SK-N-SH (cell line): ENCODE results near the gene MACROD2.

Experiments used
- EP300 ChIP-seq, 2 experiments: IDR thresholded peaks; 2 replicates each; pipeline versions ENCODE4 v1.4.0 to v1.6.1; 2012; ENCODE audit warnings: borderline replicate concordance in 1 of 2, low read depth in 1 of 2, low read length in 1 of 2
- JUND ChIP-seq: IDR thresholded peaks from 2 replicates; pipeline ENCODE4 v1.4.0; 2012
- MAX ChIP-seq: IDR thresholded peaks from 2 replicates; pipeline ENCODE4 v1.4.0; 2012; ENCODE audit warnings: low read depth
- POLR2AphosphoS5 ChIP-seq: IDR thresholded peaks from 2 replicates; pipeline ENCODE4 v1.6.1; 2012; ENCODE audit warnings: low read depth, low read length
- RFX5 ChIP-seq: IDR thresholded peaks from 2 replicates; pipeline ENCODE4 v1.6.1; 2012; ENCODE audit warnings: mild to moderate bottlenecking, improper control_type of control experiment, low read length
- TEAD4 ChIP-seq: IDR thresholded peaks from 2 replicates; pipeline ENCODE4 v1.4.0; 2012; ENCODE audit warnings: mild to moderate bottlenecking, borderline replicate concordance; ENCODE audit not compliant: insufficient read depth
- USF1 ChIP-seq: IDR thresholded peaks from 2 replicates; pipeline ENCODE4 v1.4.0; 2012; ENCODE audit warnings: low read depth, borderline replicate concordance
- YY1 ChIP-seq: IDR thresholded peaks from 2 replicates; pipeline ENCODE4 v1.4.0; 2012; ENCODE audit warnings: low read depth, mild to moderate bottlenecking
- TF ChIP-seq, protein P1 (sequence below): IDR thresholded peaks from 2 replicates; pipeline ENCODE4 v1.6.1; 2012; ENCODE audit warnings: mild to moderate bottlenecking, low read depth, low read length, moderate library complexity
- TF ChIP-seq, protein P2 (sequence below): fragments of 200-600 bp; sonication (generic); IDR thresholded peaks from 2 replicates; pipeline ENCODE4 v1.6.1; 2017; ENCODE audit warnings: antibody characterized with exemption, mild to moderate bottlenecking, moderate library complexity
- TF ChIP-seq, protein P3 (sequence below): fragments of 150-350 bp; IDR thresholded peaks from 2 replicates; pipeline ENCODE4 v1.6.1; 2017; ENCODE audit warnings: antibody characterized with exemption, low read length, low read depth, borderline replicate concordance

GRCh38 chr20:14386726-14387125 is 391.4 kb downstream of the MACROD2 start:
- TF ChIP-seq POLR2AphosphoS5 (no peak), USF1 (no peak), YY1 (no peak), EP300 (IDR thresholded peaks at IDR 0.05; ENCODE audit: borderline replicate concordance in 1 of 2, low read depth in 1 of 2, low read length in 1 of 2) (no peak), TEAD4 (no peak), MAX (no peak), JUND (no peak), RFX5 (no peak)
- TF ChIP-seq, protein P1, sequence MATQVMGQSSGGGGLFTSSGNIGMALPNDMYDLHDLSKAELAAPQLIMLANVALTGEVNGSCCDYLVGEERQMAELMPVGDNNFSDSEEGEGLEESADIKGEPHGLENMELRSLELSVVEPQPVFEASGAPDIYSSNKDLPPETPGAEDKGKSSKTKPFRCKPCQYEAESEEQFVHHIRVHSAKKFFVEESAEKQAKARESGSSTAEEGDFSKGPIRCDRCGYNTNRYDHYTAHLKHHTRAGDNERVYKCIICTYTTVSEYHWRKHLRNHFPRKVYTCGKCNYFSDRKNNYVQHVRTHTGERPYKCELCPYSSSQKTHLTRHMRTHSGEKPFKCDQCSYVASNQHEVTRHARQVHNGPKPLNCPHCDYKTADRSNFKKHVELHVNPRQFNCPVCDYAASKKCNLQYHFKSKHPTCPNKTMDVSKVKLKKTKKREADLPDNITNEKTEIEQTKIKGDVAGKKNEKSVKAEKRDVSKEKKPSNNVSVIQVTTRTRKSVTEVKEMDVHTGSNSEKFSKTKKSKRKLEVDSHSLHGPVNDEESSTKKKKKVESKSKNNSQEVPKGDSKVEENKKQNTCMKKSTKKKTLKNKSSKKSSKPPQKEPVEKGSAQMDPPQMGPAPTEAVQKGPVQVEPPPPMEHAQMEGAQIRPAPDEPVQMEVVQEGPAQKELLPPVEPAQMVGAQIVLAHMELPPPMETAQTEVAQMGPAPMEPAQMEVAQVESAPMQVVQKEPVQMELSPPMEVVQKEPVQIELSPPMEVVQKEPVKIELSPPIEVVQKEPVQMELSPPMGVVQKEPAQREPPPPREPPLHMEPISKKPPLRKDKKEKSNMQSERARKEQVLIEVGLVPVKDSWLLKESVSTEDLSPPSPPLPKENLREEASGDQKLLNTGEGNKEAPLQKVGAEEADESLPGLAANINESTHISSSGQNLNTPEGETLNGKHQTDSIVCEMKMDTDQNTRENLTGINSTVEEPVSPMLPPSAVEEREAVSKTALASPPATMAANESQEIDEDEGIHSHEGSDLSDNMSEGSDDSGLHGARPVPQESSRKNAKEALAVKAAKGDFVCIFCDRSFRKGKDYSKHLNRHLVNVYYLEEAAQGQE, result no peak
- TF ChIP-seq, protein P2, sequence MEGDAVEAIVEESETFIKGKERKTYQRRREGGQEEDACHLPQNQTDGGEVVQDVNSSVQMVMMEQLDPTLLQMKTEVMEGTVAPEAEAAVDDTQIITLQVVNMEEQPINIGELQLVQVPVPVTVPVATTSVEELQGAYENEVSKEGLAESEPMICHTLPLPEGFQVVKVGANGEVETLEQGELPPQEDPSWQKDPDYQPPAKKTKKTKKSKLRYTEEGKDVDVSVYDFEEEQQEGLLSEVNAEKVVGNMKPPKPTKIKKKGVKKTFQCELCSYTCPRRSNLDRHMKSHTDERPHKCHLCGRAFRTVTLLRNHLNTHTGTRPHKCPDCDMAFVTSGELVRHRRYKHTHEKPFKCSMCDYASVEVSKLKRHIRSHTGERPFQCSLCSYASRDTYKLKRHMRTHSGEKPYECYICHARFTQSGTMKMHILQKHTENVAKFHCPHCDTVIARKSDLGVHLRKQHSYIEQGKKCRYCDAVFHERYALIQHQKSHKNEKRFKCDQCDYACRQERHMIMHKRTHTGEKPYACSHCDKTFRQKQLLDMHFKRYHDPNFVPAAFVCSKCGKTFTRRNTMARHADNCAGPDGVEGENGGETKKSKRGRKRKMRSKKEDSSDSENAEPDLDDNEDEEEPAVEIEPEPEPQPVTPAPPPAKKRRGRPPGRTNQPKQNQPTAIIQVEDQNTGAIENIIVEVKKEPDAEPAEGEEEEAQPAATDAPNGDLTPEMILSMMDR, result no peak
- TF ChIP-seq, protein P3, sequence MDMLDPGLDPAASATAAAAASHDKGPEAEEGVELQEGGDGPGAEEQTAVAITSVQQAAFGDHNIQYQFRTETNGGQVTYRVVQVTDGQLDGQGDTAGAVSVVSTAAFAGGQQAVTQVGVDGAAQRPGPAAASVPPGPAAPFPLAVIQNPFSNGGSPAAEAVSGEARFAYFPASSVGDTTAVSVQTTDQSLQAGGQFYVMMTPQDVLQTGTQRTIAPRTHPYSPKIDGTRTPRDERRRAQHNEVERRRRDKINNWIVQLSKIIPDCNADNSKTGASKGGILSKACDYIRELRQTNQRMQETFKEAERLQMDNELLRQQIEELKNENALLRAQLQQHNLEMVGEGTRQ, result no peak
